Measurements from ENCODE around the gene SNCAIP. TPM values are rescaled to one million over a fixed set of nuclear protein-coding genes. Genes with fewer than 3 reads are reported as not detected.

SNCAIP gene
- total and polyA plus RNA-seq, 8 donors, result 0.45 to 10.6 (median 2.6) TPM; not detected in 1

DNA sequence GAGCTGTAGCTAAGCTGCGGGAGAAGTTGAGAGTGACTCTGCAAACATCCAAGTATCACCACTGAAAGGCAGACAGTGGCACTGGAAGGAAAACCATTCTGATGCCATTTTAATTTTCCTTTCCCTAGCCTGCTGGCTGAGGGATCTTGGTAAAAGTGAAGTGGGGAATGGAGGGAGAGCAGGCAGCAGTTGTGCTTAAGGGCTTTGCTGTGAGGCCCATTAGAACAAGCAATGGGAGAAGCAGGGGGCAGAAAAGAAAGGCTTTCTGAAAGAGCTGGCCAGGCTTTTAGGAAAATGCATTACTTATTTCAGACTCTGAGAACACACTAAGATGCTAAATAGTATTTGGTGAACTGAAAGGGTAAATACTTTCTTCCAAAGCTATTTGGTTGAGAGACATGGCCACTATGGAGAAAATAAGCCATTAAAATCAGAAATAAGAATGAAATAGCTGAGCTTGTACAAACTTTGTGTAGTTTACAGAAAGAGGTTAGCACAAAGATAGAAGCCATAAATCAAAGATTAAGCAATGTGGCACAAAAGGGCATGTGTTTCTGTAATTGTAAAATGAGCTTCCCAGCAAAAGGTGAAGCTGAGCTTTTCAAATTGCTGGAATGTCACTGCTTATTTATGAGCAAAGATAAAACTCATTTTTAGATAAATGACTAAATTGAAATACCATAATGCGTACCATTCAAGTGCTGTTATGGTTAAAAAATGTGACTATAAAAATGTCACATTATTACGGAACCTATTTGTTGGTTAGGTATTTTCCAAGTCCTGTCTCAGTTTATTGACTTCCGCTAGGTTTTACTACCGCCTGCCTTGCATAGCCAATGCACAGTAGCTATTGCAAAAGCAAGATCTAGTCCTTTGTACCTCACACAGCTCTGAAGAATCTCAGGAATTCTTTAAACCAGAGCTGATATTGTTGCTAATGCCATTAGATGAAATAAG is 20.8 kb downstream of the SNCAIP start:
- 78 to 91% (median 81%) methylated on average over 5 of the region's 5 CpGs for WGBS, 5 donors
- peak in 1 of 2 donors; percentile 16 for DNase-seq

DNA sequence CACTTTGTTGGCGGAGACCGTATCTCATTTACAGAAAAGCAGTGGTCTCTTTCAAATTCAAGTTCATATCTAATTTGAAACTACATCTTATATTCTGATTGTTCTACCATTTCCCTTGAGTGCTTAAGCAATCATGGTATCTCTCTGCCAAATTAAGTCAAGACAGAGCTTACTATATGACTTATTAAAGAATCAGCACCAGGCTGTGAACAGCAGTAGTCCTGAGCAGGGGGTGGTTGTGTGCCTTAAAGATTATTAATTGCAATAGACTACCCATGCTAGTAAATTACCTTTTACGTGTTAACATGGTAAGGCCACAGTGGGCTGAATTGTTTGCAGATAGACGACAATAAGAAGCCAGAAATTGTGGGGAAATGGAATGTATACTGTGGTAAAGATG is 21.5 kb downstream of the SNCAIP start:
- no peak for TF ChIP-seq POLR2A (IDR thresholded peaks at IDR 0.05)
- TF ChIP-seq, protein P1, sequence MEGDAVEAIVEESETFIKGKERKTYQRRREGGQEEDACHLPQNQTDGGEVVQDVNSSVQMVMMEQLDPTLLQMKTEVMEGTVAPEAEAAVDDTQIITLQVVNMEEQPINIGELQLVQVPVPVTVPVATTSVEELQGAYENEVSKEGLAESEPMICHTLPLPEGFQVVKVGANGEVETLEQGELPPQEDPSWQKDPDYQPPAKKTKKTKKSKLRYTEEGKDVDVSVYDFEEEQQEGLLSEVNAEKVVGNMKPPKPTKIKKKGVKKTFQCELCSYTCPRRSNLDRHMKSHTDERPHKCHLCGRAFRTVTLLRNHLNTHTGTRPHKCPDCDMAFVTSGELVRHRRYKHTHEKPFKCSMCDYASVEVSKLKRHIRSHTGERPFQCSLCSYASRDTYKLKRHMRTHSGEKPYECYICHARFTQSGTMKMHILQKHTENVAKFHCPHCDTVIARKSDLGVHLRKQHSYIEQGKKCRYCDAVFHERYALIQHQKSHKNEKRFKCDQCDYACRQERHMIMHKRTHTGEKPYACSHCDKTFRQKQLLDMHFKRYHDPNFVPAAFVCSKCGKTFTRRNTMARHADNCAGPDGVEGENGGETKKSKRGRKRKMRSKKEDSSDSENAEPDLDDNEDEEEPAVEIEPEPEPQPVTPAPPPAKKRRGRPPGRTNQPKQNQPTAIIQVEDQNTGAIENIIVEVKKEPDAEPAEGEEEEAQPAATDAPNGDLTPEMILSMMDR (IDR thresholded peaks at IDR 0.05), result no peak
- TF ChIP-seq EP300 (IDR thresholded peaks at IDR 0.05), result no peak
- no peak for TF ChIP-seq POLR2AphosphoS5 (IDR thresholded peaks at IDR 0.05)
- H3K9me3 ChIP-seq, result no peaks in the 10 kb centered on the region
- no peaks in the 10 kb centered on the region for H3K27me3 ChIP-seq
- H3K36me3 ChIP-seq, result no peaks in the 10 kb centered on the region
- intact Hi-C loops (cut with DNase I; ENCODE audit: low total_unique reads), result no loop called here
- WGBS, 5 donors, result 74 to 91% (median 80%) methylated on average over 4 of the region's 4 CpGs
- no peak overlapping the region for H3K27ac ChIP-seq
- DNase-seq, result no peak
- H3K4me3 ChIP-seq, result no peak overlapping the region
- peaks cover 0 to 5% (median 0%) of the 10 kb centered on the region in 4 donors for H3K4me1 ChIP-seq

More for the DNA sequence above, 20.8 kb downstream of the SNCAIP start:
- Histone ChIP-seq H3K9me3 (no peaks in the 10 kb centered on the region), H3K4me3 (no peak overlapping the region), H3K4me1 (peaks cover 0 to 5% (median 0%) of the 10 kb centered on the region in 4 donors), H3K36me3 (no peaks in the 10 kb centered on the region), H3K27ac (no peak overlapping the region), H3K27me3 (no peaks in the 10 kb centered on the region)
- TF ChIP-seq POLR2A (IDR thresholded peaks at IDR 0.05) (no peak), POLR2AphosphoS5 (IDR thresholded peaks at IDR 0.05) (no peak), EP300 (IDR thresholded peaks at IDR 0.05) (no peak)
- TF ChIP-seq, protein P1 (IDR thresholded peaks at IDR 0.05), result no peak
- intact Hi-C loops (cut with DNase I; ENCODE audit: low total_unique reads), result no loop called here

DNA sequence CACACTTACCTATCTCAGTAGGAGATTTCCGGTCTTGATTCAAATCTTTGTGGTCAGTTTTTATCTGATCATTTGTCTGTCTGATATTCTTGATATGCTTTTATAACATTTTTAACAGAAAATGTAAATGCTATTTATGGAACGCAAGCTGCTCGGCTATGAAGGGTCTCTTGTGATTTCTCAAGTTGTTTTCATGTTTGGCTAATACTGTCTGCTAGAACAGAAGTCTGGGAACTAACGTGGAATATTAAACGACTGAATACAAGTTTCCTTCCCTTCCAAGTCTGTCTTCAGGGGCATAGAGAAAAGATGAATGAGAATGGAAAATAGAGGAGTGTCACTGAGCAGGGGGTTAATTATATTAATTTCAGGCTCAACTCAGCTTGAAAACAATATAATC is 27.6 kb downstream of the SNCAIP start:
- Histone ChIP-seq H3K4me3 (no peak overlapping the region), H3K27me3 (no peaks in the 10 kb centered on the region), H3K9me3 (no peaks in the 10 kb centered on the region), H3K4me1 (no peaks in the 10 kb centered on the region), H3K27ac (no peak overlapping the region), H3K36me3 (no peaks in the 10 kb centered on the region)
- TF ChIP-seq POLR2AphosphoS5 (IDR thresholded peaks at IDR 0.05) (no peak), POLR2A (IDR thresholded peaks at IDR 0.05) (no peak), EP300 (IDR thresholded peaks at IDR 0.05) (no peak)
- TF ChIP-seq, protein P1 (IDR thresholded peaks at IDR 0.05), result no peak
- intact Hi-C loops (cut with DNase I; ENCODE audit: low total_unique reads), result no loop called here
- DNase-seq, result no peak
- WGBS, 5 donors, result 80 to 90% (median 88%) methylated on average over 5 of the region's 5 CpGs

DNA sequence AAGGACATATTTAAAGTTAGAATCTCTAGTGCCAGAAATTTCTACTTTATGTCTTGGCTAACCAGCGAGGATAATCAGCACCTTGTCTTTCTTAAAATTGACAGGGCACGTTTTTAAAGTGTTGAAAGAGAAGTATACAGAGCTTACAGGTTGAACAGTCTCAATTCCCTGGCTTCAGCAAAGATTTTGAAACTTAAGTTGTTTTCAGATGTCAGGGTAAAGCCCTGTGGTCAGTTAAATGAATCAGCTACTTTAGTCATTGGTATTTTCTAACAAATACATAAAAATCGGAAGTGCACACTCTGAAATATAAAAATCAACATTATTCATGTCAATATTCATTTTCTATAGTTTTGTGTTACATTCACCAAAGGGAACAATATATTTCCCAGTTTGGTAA is 29.1 kb downstream of the SNCAIP start:
- H3K4me1 ChIP-seq, result no peaks in the 10 kb centered on the region
- 55 to 80% (median 65%) methylated on average over 3 of the region's 3 CpGs for WGBS, 5 donors
- H3K36me3 ChIP-seq, result no peaks in the 10 kb centered on the region
- no peak for DNase-seq
- no peaks in the 10 kb centered on the region for H3K9me3 ChIP-seq
- H3K27me3 ChIP-seq, result no peaks in the 10 kb centered on the region
- intact Hi-C loops (cut with DNase I; ENCODE audit: low total_unique reads), result no loop called here
- no peak overlapping the region for H3K27ac ChIP-seq
- TF ChIP-seq EP300 (IDR thresholded peaks at IDR 0.05) (no peak), POLR2A (IDR thresholded peaks at IDR 0.05) (no peak), POLR2AphosphoS5 (IDR thresholded peaks at IDR 0.05) (no peak)
- TF ChIP-seq, protein P1 (IDR thresholded peaks at IDR 0.05), result no peak
- H3K4me3 ChIP-seq, result no peak overlapping the region

Data from stomach (tissue), 9 donors.